Measurements from ENCODE around the gene CAB39L. TPM values are rescaled to one million over a fixed set of nuclear protein-coding genes. Genes with fewer than 3 reads are reported as not detected.

CAB39L gene
- total and polyA plus RNA-seq, 2 of the 4 experiments (the other 2 are of a cell fraction): 8.5 to 16.7 TPM

DNA sequence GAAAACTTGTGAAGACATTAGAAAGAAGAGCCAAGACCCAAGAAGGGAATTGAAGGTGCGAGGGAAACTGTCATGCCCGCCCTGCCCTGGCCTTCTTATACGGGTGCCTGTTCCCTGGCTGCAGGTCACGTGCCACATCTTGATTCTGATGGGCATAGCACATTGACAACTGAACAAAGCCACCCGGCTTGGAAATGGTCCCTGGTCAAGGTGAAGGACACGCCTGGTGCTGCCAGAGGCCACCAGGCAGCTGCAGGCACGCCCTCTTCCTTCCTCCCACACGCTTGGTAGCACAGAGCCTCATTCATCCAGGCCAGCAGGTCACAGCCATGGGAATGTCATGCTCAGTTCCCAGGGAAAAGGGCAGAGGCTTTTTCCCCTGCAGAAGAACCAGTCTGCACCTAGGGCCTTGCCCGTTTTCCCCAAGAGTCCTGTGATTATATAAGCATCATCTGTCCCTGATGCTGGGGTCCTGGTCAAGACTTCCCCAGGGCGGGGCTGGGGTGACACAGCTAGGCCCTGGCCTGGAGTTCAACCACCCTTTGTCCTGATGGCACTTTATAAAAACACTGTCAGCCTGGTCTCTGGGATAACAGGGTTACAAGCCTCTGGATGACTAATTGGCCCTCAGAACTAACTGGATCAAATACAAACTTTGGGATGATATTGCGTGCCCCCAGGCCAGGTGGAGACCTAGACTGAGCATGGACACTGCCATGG is 140.2 kb downstream of the CAB39L start:
- no TSS peak for BruUV-seq (replicated peaks)
- Histone ChIP-seq H3K9me3 (ENCODE audit: control insufficient read depth, insufficient read depth, low read length) (no peaks in the 10 kb centered on the region), H3K4me3 (ENCODE audit: insufficient read depth, low read depth, low read length) (no peak overlapping the region), H2AK5ac (ENCODE audit: low read depth, low read length) (peak overlapping the region; percentile 70), H3K4me1 (ENCODE audit: control insufficient read depth, insufficient read depth, low read length) (peaks cover 13% of the 10 kb centered on the region), H3K9me1 (ENCODE audit: insufficient read depth, low read length) (peaks cover 18% of the 10 kb centered on the region), H3K23ac (ENCODE audit: low read depth, low read length) (no peak overlapping the region), H4K20me1 (ENCODE audit: insufficient read depth, low read length) (no peaks in the 10 kb centered on the region), H2AK9ac (replicated peaks; ENCODE audit: low read depth, low read length, poor library complexity) (no peak overlapping the region), H3K4me2 (ENCODE audit: low read depth, low read length) (no peak overlapping the region), H3K9ac (ENCODE audit: low read depth, low read length) (no peak overlapping the region), H2AFZ (replicated peaks; ENCODE audit: low read length, poor library complexity) (peak overlapping the region; percentile 33), H2BK20ac (ENCODE audit: low read depth, low read length) (peak overlapping the region; percentile 10; the same call in 1 of the 2 replicates), H3K36me3 (ENCODE audit: control insufficient read depth, insufficient read depth, low read length) (no peaks in the 10 kb centered on the region), H3K56ac (ENCODE audit: extremely low read depth, insufficient read depth, low read length) (no peak overlapping the region), H3K14ac (replicated peaks; ENCODE audit: low read depth, low read length) (0 out of 2 replicates have a peak overlapping the region, but pooled peaks have one; percentile 33), H3K27me3 (ENCODE audit: control insufficient read depth, insufficient read depth, low read length) (no peaks in the 10 kb centered on the region), H3K4ac (ENCODE audit: low read depth, low read length) (peak overlapping the region; percentile 42; the same call in 1 of the 2 replicates), H4K8ac (ENCODE audit: low read depth in 2 of 2, low read length in 2 of 2) (peak overlapping the region in 1 of 2 experiments; percentile 32; a peak in 2 of 4 replicates), H4K91ac (ENCODE audit: insufficient read depth, low read depth, low read length) (no peak overlapping the region), H2BK5ac (ENCODE audit: low read depth, low read length, poor library complexity, severe bottlenecking) (no peak overlapping the region), H3K27ac (ENCODE audit: insufficient read depth, low read length) (no peak overlapping the region), H2BK15ac (ENCODE audit: low read depth, low read length) (no peak overlapping the region), H4K5ac (ENCODE audit: low read depth, low read length) (no peak overlapping the region), H3K79me1 (ENCODE audit: low read depth in 1 of 2, low read length in 2 of 2) (peaks cover 0 to 3% of the 10 kb centered on the region in 2 experiments; a peak in 1 of 4 replicates), H3K18ac (ENCODE audit: low read depth, low read length) (no peak overlapping the region), H2BK120ac (ENCODE audit: low read depth, low read length) (peak overlapping the region; percentile 41)
- ChIA-PET CTCF (no interaction called here), POLR2A (ENCODE audit: unreplicated experiment) (no interaction called here)
- WGBS, 2 experiments (ENCODE audit: extremely low coverage in 2 of 2, insufficient read length in 1 of 2): 96% methylated on average over 4 of the region's 11 CpGs; no CpG with 5 or more reads in 1 of the 2 experiments
- intact Hi-C loops (cut with micrococcal nuclease): no loop called here
- no peak for TF ChIP-seq ELK1 (IDR thresholded peaks at IDR 0.05; ENCODE audit: borderline replicate concordance, low read depth, low read length)
- TF ChIP-seq RFX5 (IDR thresholded peaks at IDR 0.05; ENCODE audit: low read depth, low read length): no peak
- TF ChIP-seq CTCF (conservative IDR thresholded peaks at IDR 0.05; ENCODE audit: low read depth, low read length): no peak
- TF ChIP-seq MAZ (IDR thresholded peaks at IDR 0.05; ENCODE audit: borderline replicate concordance, low read depth, low read length): no peak
- no peak for TF ChIP-seq CHD1 (IDR thresholded peaks at IDR 0.05; ENCODE audit: low read depth, low read length)
- TF ChIP-seq SMC3 (IDR thresholded peaks at IDR 0.05; ENCODE audit: low read depth, low read length): no peak
- TF ChIP-seq POLR2A (IDR thresholded peaks at IDR 0.05; ENCODE audit: low read depth, low read length): no peak
- TF ChIP-seq RAD21 (IDR thresholded peaks at IDR 0.05; ENCODE audit: low read length): no peak
- no peak for TF ChIP-seq NFE2L2 (IDR thresholded peaks at IDR 0.05; ENCODE audit: low read depth, low read length)
- TF ChIP-seq RCOR1 (IDR thresholded peaks at IDR 0.05; ENCODE audit: insufficient replicate concordance, low read length): no peak
- no peak for TF ChIP-seq MAFK (IDR thresholded peaks at IDR 0.05; ENCODE audit: low read depth, low read length)
- no peak for TF ChIP-seq CEBPB (IDR thresholded peaks at IDR 0.05; ENCODE audit: low read depth, low read length)
- dilution Hi-C loops (cut with HindIII; ENCODE audit: low sequenced_read_pairs, unreplicated experiment): no loop called here
- DNase-seq (no peak), ATAC-seq (ENCODE audit: low read depth) (no peak)
- in situ Hi-C loops (cut with MboI; ENCODE audit: low sequenced_read_pairs): no loop called here
